Brain microvascular endothelial cell (primary cell): ENCODE results near the gene BCL7B.
"Not testable (repeated sequence)": the region's sequence is repeated elsewhere in the genome, so short reads cannot be mapped to it uniquely, and the experiment has no call there.

ENCODE experiments used
- DNase-seq: peaks from one replicate; pipeline ENCODE4 v3.0.0-alpha.2; 2020
- H3K27ac ChIP-seq: fragments of 250-450 bp; sonication (Bioruptor Pico); 2 replicates; pipeline ENCODE4 v1.5.1; 2020; ENCODE audit warnings: mild to moderate bottlenecking, moderate library complexity
- H3K27me3 ChIP-seq: fragments of 250-450 bp; sonication (Bioruptor Pico); replicated peaks from 2 replicates; pipeline ENCODE4 v1.5.1; 2020; ENCODE audit warnings: mild to moderate bottlenecking
- H3K36me3 ChIP-seq: fragments of 250-450 bp; sonication (Bioruptor Pico); replicated peaks from 2 replicates; pipeline ENCODE4 v1.5.1; 2020; ENCODE audit warnings: mild to moderate bottlenecking
- H3K4me3 ChIP-seq: 2 replicates; pipeline ENCODE4 v1.5.1; 2011; ENCODE audit warnings: low read depth, mild to moderate bottlenecking, control low read depth, low read length, moderate library complexity
- in situ Hi-C: cut with HindIII; loops from 2 replicates; pipeline ENCODE4 v1.10.0; 2017; ENCODE audit warnings: low sequenced_read_pairs, low pct_ligation_motif_present
- TF ChIP-seq, protein P1 (sequence below): IDR thresholded peaks from 2 replicates; pipeline ENCODE4 v1.5.1; 2011; ENCODE audit warnings: low read depth, mild to moderate bottlenecking, moderate library complexity, low read length, control low read depth, inconsistent platforms; ENCODE audit errors: missing control alignments

BCL7B gene

DNA sequence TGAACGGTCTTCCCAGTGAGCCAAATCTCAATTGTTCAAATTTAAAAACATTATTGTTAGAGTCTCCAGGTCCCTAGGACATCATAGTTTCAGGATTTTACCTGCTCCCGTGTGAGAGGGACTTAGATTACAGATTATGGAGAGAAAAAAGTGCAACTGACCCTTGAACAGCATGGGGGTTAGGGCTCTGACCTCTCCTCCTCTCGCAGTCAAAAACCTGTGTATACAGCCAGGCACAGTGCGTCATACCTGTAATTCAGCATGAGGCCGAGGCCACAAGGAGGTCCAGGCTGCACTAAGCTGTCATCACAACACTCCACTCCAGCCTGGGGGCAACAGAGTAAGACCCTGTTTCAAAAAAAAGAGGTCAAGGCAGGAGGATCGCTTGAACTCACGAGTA is 60.9 kb downstream of the BCL7B start:
- Histone ChIP-seq H3K27me3 (no peaks in the 10 kb centered on the region), H3K4me3 (no peak overlapping the region), H3K36me3 (peaks cover 79% of the 10 kb centered on the region), H3K27ac (no peak overlapping the region)
- in situ Hi-C loops = no loop called here
- no peak for DNase-seq
- TF ChIP-seq, protein P1, sequence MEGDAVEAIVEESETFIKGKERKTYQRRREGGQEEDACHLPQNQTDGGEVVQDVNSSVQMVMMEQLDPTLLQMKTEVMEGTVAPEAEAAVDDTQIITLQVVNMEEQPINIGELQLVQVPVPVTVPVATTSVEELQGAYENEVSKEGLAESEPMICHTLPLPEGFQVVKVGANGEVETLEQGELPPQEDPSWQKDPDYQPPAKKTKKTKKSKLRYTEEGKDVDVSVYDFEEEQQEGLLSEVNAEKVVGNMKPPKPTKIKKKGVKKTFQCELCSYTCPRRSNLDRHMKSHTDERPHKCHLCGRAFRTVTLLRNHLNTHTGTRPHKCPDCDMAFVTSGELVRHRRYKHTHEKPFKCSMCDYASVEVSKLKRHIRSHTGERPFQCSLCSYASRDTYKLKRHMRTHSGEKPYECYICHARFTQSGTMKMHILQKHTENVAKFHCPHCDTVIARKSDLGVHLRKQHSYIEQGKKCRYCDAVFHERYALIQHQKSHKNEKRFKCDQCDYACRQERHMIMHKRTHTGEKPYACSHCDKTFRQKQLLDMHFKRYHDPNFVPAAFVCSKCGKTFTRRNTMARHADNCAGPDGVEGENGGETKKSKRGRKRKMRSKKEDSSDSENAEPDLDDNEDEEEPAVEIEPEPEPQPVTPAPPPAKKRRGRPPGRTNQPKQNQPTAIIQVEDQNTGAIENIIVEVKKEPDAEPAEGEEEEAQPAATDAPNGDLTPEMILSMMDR = no peak

DNA sequence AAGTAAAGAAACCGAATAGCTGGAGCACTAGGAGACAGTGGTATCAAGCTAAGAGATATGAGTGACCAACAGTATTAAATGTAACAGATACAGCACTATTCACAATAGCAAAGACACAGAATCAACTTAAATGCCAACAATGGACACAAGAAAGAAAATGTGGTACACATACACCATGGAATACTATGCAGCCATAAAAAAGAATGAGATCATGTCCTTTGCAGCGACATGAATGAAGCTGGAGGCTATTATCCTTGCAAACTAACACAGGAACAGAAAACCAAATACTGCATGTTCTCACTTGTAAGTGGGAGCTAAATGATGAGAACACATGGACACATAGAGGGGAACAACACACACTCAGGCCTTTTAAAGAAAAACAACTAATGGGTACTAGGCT is 62.0 kb downstream of the BCL7B start:
- H3K27me3 ChIP-seq, DNase-seq, H3K4me3 ChIP-seq, H3K27ac ChIP-seq, in situ Hi-C loops: not testable (repeated sequence)
- H3K36me3 ChIP-seq = peaks cover 77% of the 10 kb centered on the region

DNA sequence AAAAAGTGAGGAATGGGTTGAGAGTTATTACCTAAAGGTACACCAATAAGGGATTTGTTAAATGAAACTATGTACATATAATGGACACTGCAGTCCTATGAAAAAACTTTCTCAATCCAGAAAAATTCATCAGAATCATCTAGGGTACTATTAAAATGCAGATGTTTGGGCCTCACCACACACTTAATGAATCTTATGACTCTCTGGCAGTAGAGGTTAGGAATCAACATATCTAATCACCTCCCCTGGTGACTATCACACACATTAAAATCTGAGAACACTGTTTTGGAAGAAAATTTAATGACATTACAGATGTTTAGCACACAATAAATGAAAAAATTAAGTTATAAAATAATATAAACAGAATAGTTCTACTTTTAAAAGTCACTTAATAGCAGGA is 67.5 kb downstream of the BCL7B start:
- Histone ChIP-seq H3K27me3 (no peaks in the 10 kb centered on the region), H3K4me3 (no peak overlapping the region), H3K36me3 (peaks cover 69% of the 10 kb centered on the region), H3K27ac (no peak overlapping the region)
- DNase-seq = no peak
- in situ Hi-C loops = no loop called here
- TF ChIP-seq, protein P1 = no peak

DNA sequence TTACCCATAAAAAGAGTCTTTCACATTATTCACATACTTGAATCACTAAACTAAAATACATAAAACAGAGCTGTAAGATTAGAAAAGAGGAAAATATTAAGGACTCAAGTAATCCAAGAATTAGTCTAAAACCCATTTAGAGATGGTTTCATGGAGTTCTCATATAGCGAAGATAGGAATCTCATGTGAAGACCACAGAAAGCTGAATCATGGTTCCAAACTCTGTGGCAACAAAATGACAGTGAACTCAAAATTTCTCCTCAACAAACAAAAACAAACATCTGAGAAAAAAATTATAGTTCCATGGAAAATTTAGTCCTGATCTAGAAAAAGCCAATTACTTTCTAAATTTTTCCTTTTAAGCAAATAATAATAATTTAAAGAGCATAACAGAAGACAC is 70.0 kb downstream of the BCL7B start:
- no peak overlapping the region for H3K27ac ChIP-seq
- no peak overlapping the region for H3K4me3 ChIP-seq
- TF ChIP-seq, protein P1 = no peak
- no peak for DNase-seq
- in situ Hi-C loops = no loop called here
- peaks cover 46% of the 10 kb centered on the region for H3K36me3 ChIP-seq
- H3K27me3 ChIP-seq = no peaks in the 10 kb centered on the region
